Body of pancreas (tissue), 4 donors: ENCODE data around the gene YWHAG.

Experiments
- CTCF ChIP-seq, 7 experiments: fragments of 450-650 bp in 4 of 7; fragments of 200-600 bp in 3 of 7; sonication (generic) in 3 of 7; IDR thresholded peaks; one replicate each; pipeline ENCODE4 v1.5.1; 2016 to 2019; ENCODE audit warnings: antibody characterized with exemption in 7 of 7
- POLR2A ChIP-seq, 3 donors: fragments of 450-650 bp; IDR thresholded peaks; one replicate each; pipeline ENCODE4 v1.6.1; 2016; ENCODE audit warnings: antibody characterized with exemption in 3 of 3, mild to moderate bottlenecking in 2 of 3

DNA sequence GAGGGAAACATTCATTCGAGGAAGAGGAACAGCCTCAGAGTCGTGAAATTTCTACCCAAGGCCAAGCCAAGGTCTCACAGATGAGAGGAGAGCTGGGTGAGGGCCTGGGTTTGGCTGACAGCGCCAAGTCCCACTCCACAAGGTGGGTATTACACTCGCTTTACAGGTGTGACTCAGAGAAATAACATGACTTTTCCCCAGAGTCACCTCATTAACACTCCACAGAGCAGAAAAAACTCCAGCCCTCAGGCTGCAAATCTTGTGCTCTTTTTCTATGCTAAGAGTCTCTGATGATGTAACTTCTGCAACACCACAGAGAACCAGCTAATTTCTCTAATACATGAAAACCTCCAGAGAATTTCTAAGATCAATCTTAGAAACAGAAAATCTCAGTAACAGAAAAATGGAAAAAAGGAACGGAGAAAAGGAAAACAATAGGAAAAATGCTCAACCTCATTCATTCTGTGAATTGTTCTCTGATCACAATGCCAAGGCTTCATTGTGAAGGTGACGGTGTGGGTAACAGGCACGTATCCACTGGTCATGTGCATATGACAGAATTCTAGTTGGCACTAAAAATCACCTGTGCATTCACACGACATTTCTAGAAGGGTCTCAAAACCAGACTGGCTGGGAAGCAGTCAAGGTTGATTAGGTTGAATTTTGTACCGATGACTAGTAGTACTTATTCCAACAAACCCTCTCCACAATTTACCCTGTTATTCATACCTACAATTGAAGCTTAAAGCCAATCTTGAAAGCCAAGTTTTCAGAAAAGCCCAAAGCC, 20.3 kb downstream of the YWHAG start:
- TF ChIP-seq CTCF (IDR thresholded peaks at IDR 0.05) (no peak), POLR2A (IDR thresholded peaks at IDR 0.05) (no peak)
